ENCODE data around the gene COG5. TPM values are rescaled to one million over a fixed set of nuclear protein-coding genes. Genes with fewer than 3 reads are reported as not detected.

The COG5 gene
- total and polyA plus RNA-seq, 2 of the 8 experiments (the other 6 are each of a cell fraction or from before 2014, with no cell fraction given), result 10.5 to 28.1 TPM

DNA sequence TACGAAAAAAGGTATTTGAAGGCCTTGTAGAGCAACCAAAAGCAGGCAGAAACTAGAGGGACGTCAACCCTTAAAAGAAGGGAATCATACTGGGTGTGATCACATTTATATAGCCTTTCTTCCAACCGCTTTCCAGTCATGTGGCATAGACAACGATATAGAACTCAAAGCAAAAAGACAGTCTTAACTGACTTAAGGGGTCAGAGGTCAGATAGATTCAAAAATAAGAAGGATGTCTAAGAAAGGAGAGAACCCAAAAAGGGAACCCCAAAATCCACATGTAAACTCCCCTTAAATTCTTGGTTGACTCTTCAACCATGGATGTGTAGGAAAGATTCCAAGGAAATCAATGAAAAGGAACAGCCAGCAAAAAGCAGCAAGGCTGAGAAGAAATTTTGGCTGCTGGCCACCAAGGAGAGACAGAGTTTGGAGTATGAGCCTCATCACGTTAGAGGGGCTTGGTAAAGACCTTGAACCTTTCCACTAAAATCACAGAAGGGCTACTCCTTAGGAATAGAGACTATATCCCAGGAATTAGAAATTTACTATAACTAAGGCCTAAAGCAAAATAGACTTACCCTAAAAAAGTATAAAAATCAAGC, 24.9 kb upstream of the COG5 start:
- no peak for DNase-seq (ENCODE audit: low read depth in 1 of 2, low spot score in 2 of 2)
- CTCF ChIA-PET (ENCODE audit: partially characterized antibody), result no interaction called here
- TF ChIP-seq POU5F1 (IDR thresholded peaks at IDR 0.05; ENCODE audit: low read depth, low read length) (no peak), PHF8 (conservative IDR thresholded peaks at IDR 0.05; ENCODE audit: low read depth, low read length) (no peak), CHD2 (IDR thresholded peaks at IDR 0.05; ENCODE audit: low read length) (no peak)

More for the DNA sequence above, 24.9 kb upstream of the COG5 start:
- Histone ChIP-seq H3K56ac (replicated peaks; ENCODE audit: insufficient read length, low read depth, low read length) (no peak overlapping the region), H3K4me3 (ENCODE audit: extremely low read depth in 1 of 4, insufficient read depth in 2 of 4, low read depth in 3 of 4, low read length in 4 of 4) (no peak overlapping the region), H2BK5ac (ENCODE audit: low read depth, low read length) (no peak overlapping the region), H3K14ac (ENCODE audit: insufficient read length) (no peak overlapping the region), H3K79me1 (ENCODE audit: low read depth, low read length) (no peaks in the 10 kb centered on the region), H2BK20ac (ENCODE audit: low read length) (no peak overlapping the region), H2AK5ac (ENCODE audit: low read depth, low read length) (no peak overlapping the region), H3K36me3 (ENCODE audit: control insufficient read depth in 2 of 4, insufficient read depth in 4 of 4, low read length in 3 of 4) (0 out of 8 replicates have a peak, but pooled peaks cover 0 to 3% (median 0%) of the 10 kb centered on the region in 4 experiments), H3K18ac (ENCODE audit: extremely low read depth, low read length) (no peak overlapping the region), H4K91ac (replicated peaks; ENCODE audit: insufficient read length, low read length) (no peak overlapping the region), H4K8ac (ENCODE audit: extremely low read depth, insufficient read depth, low read length) (no peak overlapping the region), H3K23ac (ENCODE audit: insufficient read length) (no peak overlapping the region), H3K4me1 (replicated peaks in 1 of 4; ENCODE audit: control insufficient read depth in 3 of 4, insufficient read depth in 4 of 4, low read length in 3 of 4) (no peaks in the 10 kb centered on the region), H2BK15ac (ENCODE audit: low read length) (no peak overlapping the region), H2AFZ (ENCODE audit: low read length) (no peak overlapping the region), H3K4me2 (ENCODE audit: insufficient read depth in 1 of 2, low read depth in 2 of 2, low read length in 2 of 2) (no peak overlapping the region), H3K27me3 (replicated peaks in 1 of 4; ENCODE audit: control insufficient read depth in 3 of 4, extremely low read depth in 1 of 4, insufficient read depth in 3 of 4, low read length in 3 of 4) (no peaks in the 10 kb centered on the region), H2BK12ac (ENCODE audit: low read depth, low read length) (no peak overlapping the region), H4K5ac (ENCODE audit: insufficient read length, low read depth, low read length) (no peak overlapping the region), H2BK120ac (replicated peaks; ENCODE audit: low read depth, low read length) (no peak overlapping the region), H3K9ac (replicated peaks in 1 of 4; ENCODE audit: extremely low read depth in 1 of 4, low read depth in 3 of 4, low read length in 3 of 4) (no peak overlapping the region), H3K27ac (ENCODE audit: low read depth, low read length) (no peak overlapping the region), H3K4ac (replicated peaks; ENCODE audit: insufficient read length, low read depth, low read length) (no peak overlapping the region), H3K9me3 (ENCODE audit: insufficient read depth in 2 of 2, low read depth in 1 of 2, low read length in 1 of 2) (peaks cover 3% of the 10 kb centered on the region in 2 experiments; a peak in 2 of 4 replicates), H3K23me2 (ENCODE audit: low read depth, low read length) (no peaks in the 10 kb centered on the region; the same call in 1 of the 2 replicates), H3K79me2 (ENCODE audit: control insufficient read depth in 1 of 2, insufficient read depth in 2 of 2, low read length in 2 of 2) (no peaks in the 10 kb centered on the region), H4K20me1 (replicated peaks in 1 of 2; ENCODE audit: control insufficient read depth in 1 of 2, insufficient read depth in 2 of 2, low read length in 2 of 2) (no peaks in the 10 kb centered on the region)
- 81% methylated on average over 5 of the region's 5 CpGs; no CpG with 5 or more reads in 1 of the 2 experiments for WGBS, 2 experiments (ENCODE audit: extremely low coverage in 1 of 2, insufficient coverage in 1 of 2, insufficient read length in 1 of 2, insufficient replicate concordance in 2 of 2, low coverage in 1 of 2, low lambda C conversion rate in 2 of 2, missing lambda C conversion rate in 1 of 2)
- POLR2A ChIA-PET (ENCODE audit: partially characterized antibody), result no interaction called here
- no peak for FAIRE-seq
